ENCODE results near the gene ZNF195. TPM values are rescaled to one million over a fixed set of nuclear protein-coding genes. Genes with fewer than 3 reads are reported as not detected.
"Not testable (repeated sequence)": the region's sequence is repeated elsewhere in the genome, so short reads cannot be mapped to it uniquely, and the experiment has no call there.

The ZNF195 gene
- total RNA-seq, 2 donors from 2014 or later: 46.8 to 53.9 TPM

GRCh38 chr11:3412837-3413236 lies 33.9 kb upstream of the ZNF195 start:
- Mint-ChIP-seq H3K27ac (no peak overlapping the region), H3K9me3 (no peaks in the 10 kb centered on the region), H3K36me3 (no peaks in the 10 kb centered on the region), H3K4me3 (no peak overlapping the region), H3K4me1 (ENCODE audit: low read depth in 2 of 2) (peaks cover 0 to 10% of the 10 kb centered on the region in 2 donors), H3K27me3 (peaks cover 0 to 4% of the 10 kb centered on the region in 2 donors)
- ATAC-seq: no peak
- DNase-seq (ENCODE audit: low spot score): no peak

GRCh38 chr11:3408722-3409121 lies 29.8 kb upstream of the ZNF195 start:
- H3K4me3 Mint-ChIP-seq; H3K27ac Mint-ChIP-seq; ATAC-seq; H3K9me3 Mint-ChIP-seq; H3K27me3 Mint-ChIP-seq; H3K36me3 Mint-ChIP-seq; H3K4me1 Mint-ChIP-seq (ENCODE audit: low read depth in 2 of 2): not testable (repeated sequence)
- DNase-seq (ENCODE audit: low spot score): peak; percentile 82

GRCh38 chr11:3408058-3408605 lies 29.2 kb upstream of the ZNF195 start:
- not testable (repeated sequence) for H3K4me3 Mint-ChIP-seq; H3K27me3 Mint-ChIP-seq; H3K27ac Mint-ChIP-seq; H3K9me3 Mint-ChIP-seq; ATAC-seq; H3K4me1 Mint-ChIP-seq (ENCODE audit: low read depth in 2 of 2); DNase-seq (ENCODE audit: low spot score); H3K36me3 Mint-ChIP-seq

- H3K36me3 Mint-ChIP-seq; H3K4me1 Mint-ChIP-seq (ENCODE audit: low read depth in 2 of 2); H3K27ac Mint-ChIP-seq; H3K9me3 Mint-ChIP-seq; H3K27me3 Mint-ChIP-seq; ATAC-seq; DNase-seq (ENCODE audit: low spot score); H3K4me3 Mint-ChIP-seq: not testable (repeated sequence)
Observed at GRCh38 chr11:3406937-3407336, 28.0 kb upstream of the ZNF195 start.

GRCh38 chr11:3406223-3406875 lies 27.4 kb upstream of the ZNF195 start:
- not testable (repeated sequence) for H3K4me3 Mint-ChIP-seq; H3K9me3 Mint-ChIP-seq; H3K4me1 Mint-ChIP-seq (ENCODE audit: low read depth in 2 of 2); ATAC-seq; H3K27me3 Mint-ChIP-seq; DNase-seq (ENCODE audit: low spot score); H3K36me3 Mint-ChIP-seq; H3K27ac Mint-ChIP-seq

- H3K4me3 Mint-ChIP-seq; H3K9me3 Mint-ChIP-seq; H3K36me3 Mint-ChIP-seq; DNase-seq (ENCODE audit: low spot score); H3K4me1 Mint-ChIP-seq (ENCODE audit: low read depth in 2 of 2); ATAC-seq; H3K27me3 Mint-ChIP-seq; H3K27ac Mint-ChIP-seq: not testable (repeated sequence)
Observed at GRCh38 chr11:3404076-3404925, 25.4 kb upstream of the ZNF195 start.

GRCh38 chr11:3402861-3403250 lies 23.9 kb upstream of the ZNF195 start:
- H3K4me3 Mint-ChIP-seq; ATAC-seq; H3K9me3 Mint-ChIP-seq; H3K27me3 Mint-ChIP-seq; H3K27ac Mint-ChIP-seq; H3K4me1 Mint-ChIP-seq (ENCODE audit: low read depth in 2 of 2); DNase-seq (ENCODE audit: low spot score); H3K36me3 Mint-ChIP-seq: not testable (repeated sequence)

- H3K27ac Mint-ChIP-seq: peak overlapping the region in 1 of 2 donors; percentile 30
- H3K4me3 Mint-ChIP-seq; H3K36me3 Mint-ChIP-seq; ATAC-seq; H3K27me3 Mint-ChIP-seq; H3K4me1 Mint-ChIP-seq (ENCODE audit: low read depth in 2 of 2); H3K9me3 Mint-ChIP-seq; DNase-seq (ENCODE audit: low spot score): not testable (repeated sequence)
Observed at GRCh38 chr11:3402181-3402860, 23.4 kb upstream of the ZNF195 start.

GRCh38 chr11:3401052-3401451 lies 22.1 kb upstream of the ZNF195 start:
- ATAC-seq; H3K4me3 Mint-ChIP-seq; H3K9me3 Mint-ChIP-seq; H3K27me3 Mint-ChIP-seq; DNase-seq (ENCODE audit: low spot score); H3K4me1 Mint-ChIP-seq (ENCODE audit: low read depth in 2 of 2); H3K27ac Mint-ChIP-seq; H3K36me3 Mint-ChIP-seq: not testable (repeated sequence)

- H3K9me3 Mint-ChIP-seq, H3K27ac Mint-ChIP-seq: not testable (repeated sequence)
Observed at GRCh38 chr11:3398509-3398908, 19.6 kb upstream of the ZNF195 start.

GRCh38 chr11:3398106-3398505 lies 19.2 kb upstream of the ZNF195 start:
- DNase-seq (ENCODE audit: low spot score); H3K4me1 Mint-ChIP-seq (ENCODE audit: low read depth in 2 of 2); H3K4me3 Mint-ChIP-seq; H3K27ac Mint-ChIP-seq; ATAC-seq; H3K36me3 Mint-ChIP-seq; H3K9me3 Mint-ChIP-seq: not testable (repeated sequence)
- H3K27me3 Mint-ChIP-seq: peaks cover 9 to 13% of the 10 kb centered on the region in 2 donors

More at GRCh38 chr11:3398509-3398908, 19.6 kb upstream of the ZNF195 start:
- H3K4me3 Mint-ChIP-seq; DNase-seq (ENCODE audit: low spot score); ATAC-seq; H3K36me3 Mint-ChIP-seq; H3K4me1 Mint-ChIP-seq (ENCODE audit: low read depth in 2 of 2): not testable (repeated sequence)
- H3K27me3 Mint-ChIP-seq: peaks cover 9 to 13% of the 10 kb centered on the region in 2 donors

- H3K27me3 Mint-ChIP-seq: peaks cover 9 to 16% of the 10 kb centered on the region in 2 donors
- H3K4me1 Mint-ChIP-seq (ENCODE audit: low read depth in 2 of 2); H3K27ac Mint-ChIP-seq; DNase-seq (ENCODE audit: low spot score); H3K36me3 Mint-ChIP-seq; H3K9me3 Mint-ChIP-seq; ATAC-seq; H3K4me3 Mint-ChIP-seq: not testable (repeated sequence)
Observed at GRCh38 chr11:3397210-3397609, 18.3 kb upstream of the ZNF195 start.

- not testable (repeated sequence) for H3K36me3 Mint-ChIP-seq; H3K27ac Mint-ChIP-seq; ATAC-seq; H3K4me1 Mint-ChIP-seq (ENCODE audit: low read depth in 2 of 2); DNase-seq (ENCODE audit: low spot score); H3K4me3 Mint-ChIP-seq; H3K9me3 Mint-ChIP-seq
- H3K27me3 Mint-ChIP-seq: peaks cover 20 to 24% of the 10 kb centered on the region in 2 donors
Observed at GRCh38 chr11:3395468-3395867, 16.5 kb upstream of the ZNF195 start.

- H3K27ac Mint-ChIP-seq; DNase-seq (ENCODE audit: low spot score); H3K9me3 Mint-ChIP-seq; H3K4me1 Mint-ChIP-seq (ENCODE audit: low read depth in 2 of 2); H3K4me3 Mint-ChIP-seq; H3K36me3 Mint-ChIP-seq; ATAC-seq: not testable (repeated sequence)
- H3K27me3 Mint-ChIP-seq: peaks cover 20 to 24% of the 10 kb centered on the region in 2 donors
Observed at GRCh38 chr11:3394956-3395355, 16.0 kb upstream of the ZNF195 start.

All from natural killer cell treated with Interleukin-12 subunit alpha and Interleukin-12 subunit beta and Interleukin-15 and Interleukin-18, amount 100 ng/mL, for 72 hours (primary cell).